Measurements from ENCODE around the gene FZD1. TPM values are rescaled to one million over a fixed set of nuclear protein-coding genes. Genes with fewer than 3 reads are reported as not detected.
A peak's percentile ranks its signal among the peaks of the same experiment; 100 is the strongest.

The FZD1 gene
- total RNA-seq, 1 donor from 2014 or later: 3.6 TPM

GRCh38 chr7:91265693-91266066 lies 1.4 kb downstream of the FZD1 start:
- no peak for DNase-seq

- no peak for DNase-seq
Observed at GRCh38 chr7:91266067-91266688, 1.9 kb downstream of the FZD1 start.

DNA sequence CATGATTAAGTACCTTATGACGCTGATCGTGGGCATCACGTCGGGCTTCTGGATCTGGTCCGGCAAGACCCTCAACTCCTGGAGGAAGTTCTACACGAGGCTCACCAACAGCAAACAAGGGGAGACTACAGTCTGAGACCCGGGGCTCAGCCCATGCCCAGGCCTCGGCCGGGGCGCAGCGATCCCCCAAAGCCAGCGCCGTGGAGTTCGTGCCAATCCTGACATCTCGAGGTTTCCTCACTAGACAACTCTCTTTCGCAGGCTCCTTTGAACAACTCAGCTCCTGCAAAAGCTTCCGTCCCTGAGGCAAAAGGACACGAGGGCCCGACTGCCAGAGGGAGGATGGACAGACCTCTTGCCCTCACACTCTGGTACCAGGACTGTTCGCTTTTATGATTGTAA lies 2.5 kb downstream of the FZD1 start:
- DNase-seq: no peak

DNA sequence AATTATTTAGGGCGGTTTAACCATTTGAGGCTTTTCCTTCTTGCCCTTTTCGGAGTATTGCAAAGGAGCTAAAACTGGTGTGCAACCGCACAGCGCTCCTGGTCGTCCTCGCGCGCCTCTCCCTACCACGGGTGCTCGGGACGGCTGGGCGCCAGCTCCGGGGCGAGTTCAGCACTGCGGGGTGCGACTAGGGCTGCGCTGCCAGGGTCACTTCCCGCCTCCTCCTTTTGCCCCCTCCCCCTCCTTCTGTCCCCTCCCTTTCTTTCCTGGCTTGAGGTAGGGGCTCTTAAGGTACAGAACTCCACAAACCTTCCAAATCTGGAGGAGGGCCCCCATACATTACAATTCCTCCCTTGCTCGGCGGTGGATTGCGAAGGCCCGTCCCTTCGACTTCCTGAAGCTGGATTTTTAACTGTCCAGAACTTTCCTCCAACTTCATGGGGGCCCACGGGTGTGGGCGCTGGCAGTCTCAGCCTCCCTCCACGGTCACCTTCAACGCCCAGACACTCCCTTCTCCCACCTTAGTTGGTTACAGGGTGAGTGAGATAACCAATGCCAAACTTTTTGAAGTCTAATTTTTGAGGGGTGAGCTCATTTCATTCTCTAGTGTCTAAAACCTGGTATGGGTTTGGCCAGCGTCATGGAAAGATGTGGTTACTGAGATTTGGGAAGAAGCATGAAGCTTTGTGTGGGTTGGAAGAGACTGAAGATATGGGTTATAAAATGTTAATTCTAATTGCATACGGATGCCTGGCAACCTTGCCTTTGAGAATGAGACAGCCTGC lies 3.1 kb downstream of the FZD1 start:
- no peak for DNase-seq

DNA sequence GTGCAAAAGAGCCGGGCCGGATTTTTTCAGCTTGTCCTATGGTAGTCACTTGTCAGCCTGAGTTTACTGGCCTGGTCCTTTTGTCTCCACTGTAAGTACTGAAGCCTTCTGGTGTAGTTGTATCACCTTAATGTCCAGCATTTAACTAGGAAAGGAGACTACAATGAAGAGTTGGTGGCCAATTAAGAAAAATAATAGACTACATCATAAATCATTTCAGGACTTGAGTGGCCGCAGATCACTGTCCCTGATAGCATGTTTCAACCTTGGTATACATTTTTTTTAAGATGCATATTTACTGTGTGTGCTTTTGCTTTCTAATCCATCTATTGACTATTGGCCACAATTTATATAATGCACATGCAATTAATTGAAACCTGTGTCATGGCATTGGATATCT lies 6.1 kb downstream of the FZD1 start:
- no peak for DNase-seq

- no peak for DNase-seq
Observed at GRCh38 chr7:91276909-91277308, 12.7 kb downstream of the FZD1 start.

GRCh38 chr7:91280185-91280584 lies 16.0 kb downstream of the FZD1 start:
- DNase-seq: no peak

DNA sequence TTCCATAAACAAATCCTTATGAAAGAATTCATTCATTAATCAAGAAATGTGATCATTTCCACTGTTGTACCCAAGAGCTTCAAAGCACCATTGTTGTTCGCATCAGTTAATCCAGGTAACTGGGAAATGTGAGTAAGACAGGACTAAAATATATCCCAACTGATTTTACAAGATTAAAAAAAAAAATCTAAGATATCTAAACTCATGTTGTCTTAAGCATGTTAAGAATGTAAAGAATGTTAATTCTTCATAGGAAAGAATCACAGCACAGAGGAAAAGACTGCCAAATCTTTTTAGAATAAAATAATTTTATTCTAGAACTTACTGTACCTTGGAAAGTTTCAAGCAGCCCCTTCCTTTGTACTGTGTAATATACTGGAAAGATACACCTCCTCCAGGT lies 16.4 kb downstream of the FZD1 start:
- DNase-seq: no peak

- DNase-seq: no peak
Observed at GRCh38 chr7:91285696-91286355, 21.6 kb downstream of the FZD1 start.

GRCh38 chr7:91286432-91286831 lies 22.2 kb downstream of the FZD1 start:
- DNase-seq: no peak

GRCh38 chr7:91287371-91288084 lies 23.3 kb downstream of the FZD1 start:
- peak; percentile 26 for DNase-seq

DNA sequence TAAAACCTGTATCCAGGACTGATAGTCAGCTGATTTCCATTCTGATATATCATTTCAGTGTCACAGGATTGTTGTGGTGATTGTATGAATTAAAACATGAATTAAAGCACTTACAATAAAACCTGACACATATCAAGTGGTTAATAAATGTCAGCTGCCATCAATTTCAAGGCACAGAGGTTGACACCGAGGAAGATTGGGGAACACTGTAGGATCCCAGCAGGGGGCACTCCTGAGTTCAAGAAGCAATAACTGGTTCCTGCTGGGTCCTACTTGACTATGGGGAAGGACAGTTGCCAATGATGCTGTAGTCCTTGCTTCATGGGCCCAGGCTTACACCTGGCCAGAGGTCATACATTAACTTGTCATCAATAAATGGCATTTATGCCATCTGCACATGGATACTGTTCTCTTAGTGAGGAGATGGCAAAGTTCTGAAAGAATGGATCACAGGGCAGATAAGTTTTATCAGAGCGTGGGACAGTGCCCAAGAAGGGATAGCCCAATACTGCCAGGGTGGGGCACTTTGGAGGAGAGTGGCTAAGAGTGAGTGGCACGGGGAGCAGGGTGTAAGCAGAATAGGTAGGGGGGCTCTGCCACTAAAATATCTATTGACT lies 24.1 kb downstream of the FZD1 start:
- peak; percentile 73 for DNase-seq

GRCh38 chr7:91289633-91290254 lies 25.5 kb downstream of the FZD1 start:
- no peak for DNase-seq

GRCh38 chr7:91291302-91291701 lies 27.1 kb downstream of the FZD1 start:
- DNase-seq: no peak

- no peak for DNase-seq
Observed at GRCh38 chr7:91291902-91292301, 27.7 kb downstream of the FZD1 start.

GRCh38 chr7:91292506-91292905 lies 28.3 kb downstream of the FZD1 start:
- no peak for DNase-seq

- peak; percentile 5 for DNase-seq
Observed at GRCh38 chr7:91293136-91293535, 28.9 kb downstream of the FZD1 start.

GRCh38 chr7:91293840-91294239 lies 29.6 kb downstream of the FZD1 start:
- DNase-seq: no peak

- DNase-seq: no peak
Observed at GRCh38 chr7:91294639-91295220, 30.5 kb downstream of the FZD1 start.

- DNase-seq: no peak
Observed at GRCh38 chr7:91295576-91295975, 31.3 kb downstream of the FZD1 start.

DNA sequence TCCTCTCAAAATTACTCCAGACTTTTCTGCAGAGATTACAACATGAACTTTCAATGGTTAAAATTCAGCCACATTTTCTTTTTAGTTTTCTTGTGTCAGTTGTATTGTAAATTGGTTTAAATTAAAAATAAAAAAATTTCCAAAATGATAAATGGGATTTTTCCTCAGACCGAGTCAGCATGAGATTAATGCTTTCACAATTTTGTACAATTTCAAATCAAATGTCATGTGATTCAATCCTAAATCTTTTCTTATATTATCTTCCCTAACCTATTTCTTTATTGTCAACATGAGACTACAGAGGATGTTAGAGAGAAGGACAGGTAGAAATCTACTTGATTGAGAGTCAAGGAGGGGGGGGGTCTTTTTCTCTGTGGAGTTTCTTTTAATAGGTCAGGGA lies 33.7 kb downstream of the FZD1 start:
- no peak for DNase-seq

All from dermis blood vessel endothelial cell (primary cell).